ENCODE results near the gene PPP2R3B.
"Not testable (repeated sequence)": the region's sequence is repeated elsewhere in the genome, so short reads cannot be mapped to it uniquely, and the experiment has no call there.

The PPP2R3B gene

GRCh38 chrX:352582-353314 lies 34.0 kb downstream of the PPP2R3B start:
- DNase-seq, result no peak

DNA sequence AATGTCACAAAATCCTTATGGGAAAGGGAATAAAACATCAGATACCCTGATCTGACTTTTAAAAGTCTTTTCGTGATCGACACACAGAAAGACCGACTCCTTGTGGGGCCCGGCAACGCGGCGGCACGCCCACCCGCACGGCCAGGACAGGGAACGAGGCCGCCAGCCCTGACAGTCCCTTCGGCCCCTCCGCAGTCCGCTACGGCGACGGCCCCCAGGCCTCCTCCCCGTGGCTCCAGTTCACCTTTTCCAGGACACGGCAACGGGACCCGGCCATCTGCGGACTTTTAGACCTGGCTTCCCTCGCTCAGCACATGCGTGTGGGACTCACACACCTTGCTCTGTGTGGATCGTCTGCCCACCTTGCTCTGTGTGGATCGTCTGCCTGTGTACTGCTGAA lies 34.5 kb downstream of the PPP2R3B start:
- no peak for DNase-seq

DNA sequence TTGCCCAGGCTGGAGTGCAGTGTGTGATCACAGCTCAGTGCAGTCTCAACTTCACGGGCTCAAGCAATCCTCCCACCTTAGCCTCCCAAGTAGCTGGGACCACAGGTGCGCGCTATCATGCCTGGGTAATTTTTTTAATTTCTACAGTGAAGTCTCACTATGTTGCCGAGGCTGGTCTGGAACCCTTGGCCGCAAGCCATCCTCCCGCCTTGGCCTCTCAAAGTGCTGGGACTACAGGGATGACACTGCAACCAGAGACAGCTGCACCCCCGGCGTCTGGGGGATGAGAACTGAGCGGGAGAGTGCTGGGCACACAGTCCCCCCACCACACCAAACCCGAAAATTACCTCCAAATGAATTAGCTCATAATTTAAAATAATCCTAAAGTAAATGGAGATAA lies 35.0 kb downstream of the PPP2R3B start:
- no peak for DNase-seq

GRCh38 chrX:351324-351641 lies 35.4 kb downstream of the PPP2R3B start:
- DNase-seq, result not testable (repeated sequence)

GRCh38 chrX:350534-351323 lies 36.0 kb downstream of the PPP2R3B start:
- no peak for DNase-seq

- no peak for DNase-seq
Observed at GRCh38 chrX:350148-350533, 36.6 kb downstream of the PPP2R3B start.

DNA sequence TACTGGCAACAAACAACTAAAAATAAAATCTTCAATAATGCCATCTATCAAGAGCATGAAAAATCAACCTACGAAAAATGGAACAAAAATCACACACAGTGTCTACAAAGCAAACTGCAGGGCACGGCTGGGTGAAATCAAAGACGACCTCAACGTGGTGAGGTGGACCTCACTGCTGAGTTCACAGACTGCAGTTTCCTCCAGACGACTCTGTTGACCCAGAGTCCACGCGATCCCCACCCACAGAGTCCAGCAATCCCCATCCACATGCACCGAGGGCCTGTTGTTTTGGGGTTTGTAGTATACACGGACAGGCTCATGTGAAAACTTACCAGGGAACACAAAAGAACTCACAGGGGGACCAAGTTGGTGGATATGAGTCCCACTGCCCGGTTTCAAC lies 37.0 kb downstream of the PPP2R3B start:
- no peak for DNase-seq

GRCh38 chrX:349196-349595 lies 37.5 kb downstream of the PPP2R3B start:
- no peak for DNase-seq

- DNase-seq, result no peak
Observed at GRCh38 chrX:348461-349117, 38.1 kb downstream of the PPP2R3B start.

DNA sequence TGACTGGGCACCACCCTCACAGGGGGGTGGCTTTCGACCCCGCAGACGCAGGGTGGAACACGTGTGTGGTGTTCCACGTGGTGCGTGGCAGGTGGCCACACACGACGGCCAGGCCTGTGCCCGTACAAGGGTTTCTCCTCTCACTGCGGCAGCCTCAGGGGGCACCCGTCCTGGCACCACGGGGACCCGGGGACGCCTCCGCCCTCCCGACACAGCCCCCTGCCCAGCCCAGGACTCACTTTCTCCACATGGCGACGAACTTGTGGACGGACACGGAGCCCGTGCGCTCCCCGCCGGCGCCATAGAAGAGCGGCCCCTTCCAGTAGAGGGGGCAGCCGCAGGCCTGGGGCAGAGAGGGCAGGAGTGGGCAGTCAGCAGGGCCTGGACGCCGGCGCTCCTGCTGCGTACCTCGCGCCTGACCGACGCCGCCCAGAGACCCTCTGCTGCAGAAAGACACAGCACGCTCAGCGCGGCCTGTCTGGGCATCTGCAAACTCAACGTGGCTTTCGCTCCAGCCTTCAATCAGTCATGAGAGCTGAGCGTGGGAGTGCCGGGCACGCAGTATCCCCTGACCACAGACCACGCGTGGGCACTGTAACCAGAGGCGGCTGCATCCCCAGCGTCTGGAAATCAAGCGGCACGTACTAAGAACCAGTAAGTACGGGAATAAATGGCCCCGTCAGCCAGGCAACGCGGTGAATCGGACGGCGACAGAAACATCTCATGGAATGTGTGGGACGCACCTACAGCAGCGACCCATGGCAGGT lies 39.2 kb downstream of the PPP2R3B start:
- DNase-seq, result no peak

DNA sequence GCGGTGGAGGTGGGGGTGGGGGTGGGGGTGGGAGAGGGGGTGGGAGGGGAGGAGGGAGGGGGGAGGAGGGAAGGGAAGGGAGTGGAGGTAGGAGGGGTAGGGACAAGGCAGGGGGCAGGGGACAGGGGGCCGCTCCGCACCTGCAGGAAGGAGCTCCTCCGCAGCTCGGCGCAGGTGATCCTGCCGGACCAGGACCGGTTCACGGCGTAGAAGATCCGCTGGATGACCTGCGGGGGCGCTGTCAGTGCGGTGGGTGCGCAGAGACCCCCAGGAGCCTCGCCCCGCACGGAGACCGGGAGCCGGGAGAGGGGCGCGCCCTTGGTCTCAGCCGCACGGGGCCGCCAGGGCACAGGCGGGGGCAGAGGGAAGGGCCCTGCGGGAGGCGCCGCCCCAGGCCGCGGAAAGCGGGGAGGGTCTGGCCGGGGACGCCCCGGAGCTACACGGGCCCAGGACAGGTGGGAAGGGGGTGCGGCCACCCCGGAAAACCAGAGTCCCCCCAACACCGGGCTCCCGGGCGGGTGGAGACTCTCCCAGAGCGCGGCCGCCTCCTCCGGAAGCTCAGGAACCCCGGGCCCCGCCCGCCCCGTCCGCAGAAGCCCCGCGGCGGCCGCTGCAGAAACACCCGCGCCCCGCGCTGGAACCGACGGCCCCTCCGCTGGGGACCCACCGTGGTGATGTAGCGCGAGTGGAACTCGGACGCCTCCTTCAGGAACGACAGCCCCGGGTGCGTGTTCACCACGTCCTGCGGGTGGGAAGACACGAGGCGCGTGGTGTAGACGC lies 40.5 kb downstream of the PPP2R3B start:
- DNase-seq, result no peak

GRCh38 chrX:345020-345925 lies 41.4 kb downstream of the PPP2R3B start:
- DNase-seq, result no peak

DNA sequence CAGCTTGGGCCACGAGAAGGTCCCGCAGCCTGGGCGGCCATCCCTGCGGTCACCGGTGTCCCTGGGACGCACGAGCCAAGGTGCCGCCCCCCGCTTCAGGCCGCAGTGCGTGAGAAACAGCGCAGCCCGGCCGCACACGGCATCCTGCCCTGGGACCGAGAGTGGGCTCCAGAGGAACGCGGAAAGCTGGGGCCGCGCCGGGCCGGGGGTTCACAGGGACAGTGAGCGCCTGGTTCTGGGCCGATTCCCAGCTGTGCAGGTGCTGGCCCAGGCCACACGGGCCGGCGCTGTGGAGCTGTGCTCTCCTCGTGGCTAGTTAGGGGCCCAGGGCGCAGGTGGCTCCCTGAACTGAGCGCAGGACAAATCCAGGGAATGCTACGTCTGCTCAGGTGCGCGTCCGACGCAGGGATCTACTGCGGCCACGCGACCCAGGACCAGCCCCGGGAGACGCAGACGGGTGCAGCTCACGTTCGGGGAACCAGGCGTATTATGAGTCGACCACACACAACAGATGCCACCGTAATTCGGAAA lies 42.3 kb downstream of the PPP2R3B start:
- DNase-seq, result no peak

GRCh38 chrX:341541-342101 lies 45.1 kb downstream of the PPP2R3B start:
- no peak for DNase-seq

DNA sequence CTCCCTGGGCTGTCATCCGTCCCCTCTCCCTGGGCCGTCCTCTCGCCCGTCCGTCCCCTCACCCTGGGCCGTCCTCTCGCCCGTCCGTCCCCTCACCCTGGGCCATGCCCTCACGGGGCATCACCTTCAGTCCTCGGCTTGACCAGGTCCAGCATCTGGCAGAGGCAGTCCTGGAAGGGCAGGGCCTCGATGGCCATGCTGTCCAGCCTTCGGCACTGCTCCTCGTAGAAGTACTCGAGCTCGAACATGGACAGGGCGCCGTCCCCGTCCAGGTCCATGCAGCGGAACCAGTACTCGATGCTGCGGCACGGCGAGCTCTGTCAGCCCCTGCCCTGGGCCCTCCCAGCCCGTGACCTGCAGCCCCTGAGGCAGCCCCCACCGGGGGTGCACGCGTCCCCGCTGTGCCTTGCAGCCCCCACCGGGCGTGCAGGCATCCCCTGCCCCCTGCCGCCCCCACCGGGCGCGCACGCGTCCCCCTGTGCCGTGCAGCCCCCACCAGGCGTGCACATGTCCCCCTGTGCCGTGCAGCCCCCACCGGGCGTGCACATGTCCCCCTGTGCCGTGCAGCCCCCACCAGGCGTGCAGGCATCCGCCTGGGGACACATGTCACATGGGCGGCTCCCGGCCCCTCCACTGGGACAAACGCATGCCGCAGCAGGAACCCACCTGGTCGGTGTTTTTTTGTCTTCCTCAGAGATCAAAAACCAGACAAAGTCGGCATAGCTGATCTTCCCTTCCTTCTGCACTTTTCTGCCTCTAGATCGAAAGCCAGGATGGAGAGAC lies 45.9 kb downstream of the PPP2R3B start:
- no peak for DNase-seq

GRCh38 chrX:340121-340520 lies 46.6 kb downstream of the PPP2R3B start:
- no peak for DNase-seq

DNA sequence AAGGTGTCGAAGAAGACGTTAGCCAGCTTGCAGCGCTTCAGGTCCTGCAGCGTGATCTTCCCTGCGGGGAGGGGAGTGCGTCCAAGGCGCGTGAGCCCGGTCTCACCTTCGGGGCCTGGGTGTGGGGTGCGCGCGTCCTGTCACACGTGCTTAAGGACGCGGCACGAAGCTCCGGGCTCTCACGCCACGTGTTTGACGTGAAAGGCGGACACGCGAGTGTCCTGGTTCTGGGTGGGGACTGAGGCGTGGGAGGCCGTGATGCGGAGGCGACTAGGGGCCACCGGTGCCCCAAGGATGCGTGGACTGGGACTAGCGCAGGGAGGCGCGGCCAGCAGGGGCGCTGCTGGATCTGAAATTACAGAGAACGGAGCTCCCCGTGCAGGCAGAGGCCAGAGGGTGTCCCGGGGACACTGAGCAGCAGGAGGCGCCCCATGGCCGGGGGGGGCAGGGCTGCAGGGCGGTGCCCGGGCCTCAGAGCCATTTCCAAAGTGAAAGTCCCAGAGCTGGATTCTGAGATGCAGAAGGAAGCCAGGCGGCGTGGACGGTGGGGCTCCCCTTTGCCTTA lies 47.8 kb downstream of the PPP2R3B start:
- DNase-seq, result no peak

- DNase-seq, result no peak
Observed at GRCh38 chrX:338281-338835, 48.3 kb downstream of the PPP2R3B start.

DNA sequence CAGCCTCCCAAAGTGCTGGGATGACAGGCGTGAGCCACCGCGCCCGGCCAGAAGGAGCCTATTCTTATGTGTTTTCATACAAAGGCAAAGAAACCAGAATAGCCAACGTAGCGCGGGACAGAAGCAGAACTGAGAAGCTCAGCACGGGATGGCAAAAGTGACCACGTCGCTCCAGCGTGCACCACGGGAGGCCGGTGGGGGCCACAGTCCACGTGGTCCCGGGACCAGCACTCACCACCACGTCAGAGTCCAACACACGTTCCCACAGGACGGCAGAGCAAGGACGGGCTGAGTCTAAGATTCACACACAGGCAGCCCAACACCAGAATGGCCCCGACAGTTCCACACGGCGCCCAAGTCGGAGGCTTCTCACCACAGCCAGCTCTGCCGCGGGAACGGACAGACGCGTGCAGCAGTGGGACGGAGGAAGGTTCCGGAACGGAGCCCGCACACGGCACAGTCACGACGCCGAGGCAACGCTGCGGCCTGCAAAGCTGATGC lies 49.3 kb downstream of the PPP2R3B start:
- no peak for DNase-seq
